GM21447 (cell line): ENCODE results near the gene C1QTNF1.

Experiments used
- ATAC-seq: cut with Tn5 transposase; IDR thresholded peaks from one replicate; pipeline ENCODE4 v1.9.1; 2021; ENCODE audit not compliant: unreplicated experiment

The C1QTNF1 gene

DNA sequence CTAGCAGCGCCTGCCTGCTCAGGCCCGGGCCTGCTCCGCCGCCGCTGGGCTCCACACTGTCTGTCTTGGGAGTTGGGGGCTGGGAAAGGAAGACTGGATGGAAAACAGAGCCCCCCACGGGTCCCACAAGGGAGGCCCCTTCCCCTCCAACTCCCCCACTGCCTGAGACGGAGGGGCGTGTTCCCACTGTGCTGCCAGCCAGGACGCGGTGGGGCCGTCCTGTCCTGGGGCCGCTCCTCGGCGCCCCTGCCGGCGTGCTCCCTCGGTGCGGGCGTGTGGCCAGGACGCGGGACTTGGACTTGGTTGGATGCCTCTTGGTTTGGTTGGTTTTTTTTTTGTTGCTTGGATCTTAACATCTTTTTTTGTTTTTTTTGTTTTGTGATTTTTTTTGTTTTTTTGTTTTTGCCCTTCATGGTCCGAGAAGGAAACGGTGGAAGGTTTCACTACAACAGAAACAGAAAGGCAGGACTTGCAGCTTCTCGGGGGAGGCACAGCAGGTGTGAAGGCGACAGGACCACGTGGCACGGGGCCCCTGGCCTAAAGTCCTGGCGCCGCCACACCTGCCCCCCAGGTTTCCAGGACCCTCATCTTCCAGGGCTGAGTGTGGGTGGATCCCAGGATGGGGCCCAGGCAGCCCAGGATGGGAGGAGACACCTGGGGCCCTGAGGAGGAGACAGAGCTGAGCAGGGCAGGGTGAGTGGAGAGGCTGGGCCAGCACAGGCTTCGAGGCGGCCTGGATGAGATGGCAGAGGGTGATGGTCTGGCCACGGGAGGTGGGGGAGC lies 66.7 kb downstream of the C1QTNF1 start:
- no peak for ATAC-seq

DNA sequence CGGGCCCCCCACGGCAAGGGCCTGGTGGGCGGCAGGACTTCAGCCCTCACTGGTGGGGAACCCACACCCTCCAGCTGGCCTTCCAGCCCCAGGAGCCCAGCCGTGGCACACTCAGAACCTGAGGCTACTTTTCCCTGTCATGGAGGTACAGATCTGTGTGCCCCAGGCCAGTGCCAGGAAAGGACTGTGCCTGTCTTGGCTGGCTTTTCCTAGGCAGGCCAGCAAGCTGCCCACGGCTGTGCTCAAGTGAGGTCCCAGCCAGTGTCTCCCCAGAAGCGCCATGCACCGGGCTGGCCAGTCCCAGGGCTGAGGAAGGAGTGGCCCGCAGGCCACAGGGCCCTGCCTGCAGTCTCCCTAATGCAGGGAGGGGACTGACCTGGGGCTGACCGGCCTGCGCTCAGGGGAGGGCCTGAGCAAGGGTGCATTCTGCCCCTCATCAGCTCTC lies 67.3 kb downstream of the C1QTNF1 start:
- ATAC-seq: no peak

DNA sequence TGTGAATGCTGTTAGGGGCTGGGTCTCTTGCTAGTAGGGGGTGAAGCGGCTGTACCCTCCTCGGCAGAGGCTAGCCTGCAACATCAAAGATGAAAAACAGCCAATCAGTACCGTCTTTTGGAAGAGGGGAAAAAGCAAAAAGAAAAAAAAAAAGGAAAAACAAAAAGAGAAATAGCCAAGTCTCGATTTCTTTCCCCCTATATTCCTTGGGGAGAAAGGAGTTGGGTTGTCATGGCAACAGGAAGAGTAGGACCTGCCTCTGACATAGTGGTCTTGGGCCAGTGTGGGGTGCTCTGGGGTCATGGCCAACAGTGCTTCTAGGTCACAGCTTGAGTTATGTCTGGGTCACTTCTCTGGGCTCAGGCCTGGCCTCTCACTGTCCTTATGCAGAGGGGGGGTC lies 68.6 kb downstream of the C1QTNF1 start:
- ATAC-seq: no peak

DNA sequence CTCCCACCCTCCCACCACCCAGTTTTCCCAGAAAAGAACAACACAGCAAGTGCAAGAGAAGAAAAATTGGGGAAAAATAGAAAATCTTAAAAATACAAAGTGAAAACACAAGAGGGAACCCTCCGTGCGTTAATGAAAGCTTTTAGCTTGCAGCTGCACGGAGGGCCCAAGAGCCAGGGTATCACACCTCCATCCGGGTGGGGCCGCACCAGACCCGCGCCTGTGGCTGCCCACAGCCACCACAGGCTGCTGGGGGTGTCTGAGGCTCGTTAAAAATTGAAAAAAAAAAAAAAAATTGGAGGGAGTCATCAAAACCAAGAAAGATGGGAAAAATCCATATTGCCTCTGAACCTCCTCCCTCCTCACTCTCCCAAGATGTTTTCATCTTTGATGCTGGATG lies 69.3 kb downstream of the C1QTNF1 start:
- ATAC-seq: no peak

DNA sequence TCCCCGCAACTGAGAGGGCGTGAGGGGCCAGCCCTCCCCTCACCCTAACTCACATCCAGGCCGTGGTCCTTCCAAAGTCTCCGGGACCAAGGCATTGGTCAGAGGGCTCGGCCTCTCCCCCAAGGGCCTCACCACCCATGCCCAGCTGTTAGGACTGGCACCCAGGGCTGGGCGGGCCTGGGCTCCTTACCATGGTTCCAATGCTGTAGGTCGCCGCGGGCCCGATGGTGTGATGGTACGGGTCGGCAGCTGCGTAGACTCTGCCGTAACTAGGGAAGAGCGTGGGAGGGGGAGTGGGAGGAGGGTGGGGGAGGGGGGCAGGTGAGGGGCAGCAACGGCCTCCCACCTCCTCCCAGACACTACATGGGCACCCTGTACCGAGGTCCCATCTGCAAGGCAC lies 70.3 kb downstream of the C1QTNF1 start:
- ATAC-seq: no peak

DNA sequence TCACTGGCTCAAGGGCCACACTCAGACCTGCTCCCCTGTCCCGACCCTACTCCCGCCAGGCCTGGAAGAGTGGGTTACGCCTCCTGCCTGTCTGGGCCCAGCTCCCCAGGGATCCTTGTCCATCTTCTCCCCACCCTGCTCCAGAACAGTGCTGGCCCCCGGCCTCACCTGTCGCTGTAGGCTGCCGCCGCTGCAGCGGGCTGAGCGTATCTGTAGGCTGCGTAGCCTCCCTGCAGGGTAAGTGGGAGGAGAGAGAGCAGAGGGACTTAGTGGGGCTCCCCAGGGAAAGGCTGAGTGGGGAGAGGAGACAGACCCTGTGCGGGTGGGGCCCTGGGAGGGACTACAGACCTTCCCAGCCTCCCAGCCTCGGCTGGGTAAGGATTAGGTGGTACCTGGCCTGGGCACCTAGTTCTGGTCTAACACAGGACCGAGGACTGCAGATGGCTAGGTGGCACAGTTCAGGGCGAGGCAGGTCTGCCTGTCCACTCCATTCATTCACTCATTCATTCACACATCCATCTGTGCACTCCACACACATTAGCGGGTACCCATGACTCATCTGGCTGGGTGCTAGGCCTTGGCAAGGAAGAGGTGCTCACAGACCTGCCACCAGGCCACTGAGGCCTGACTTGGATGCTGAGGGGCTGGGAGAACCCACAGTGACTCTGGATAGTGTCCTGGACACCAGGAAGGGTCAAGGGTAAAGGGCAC lies 71.5 kb downstream of the C1QTNF1 start:
- ATAC-seq: no peak

DNA sequence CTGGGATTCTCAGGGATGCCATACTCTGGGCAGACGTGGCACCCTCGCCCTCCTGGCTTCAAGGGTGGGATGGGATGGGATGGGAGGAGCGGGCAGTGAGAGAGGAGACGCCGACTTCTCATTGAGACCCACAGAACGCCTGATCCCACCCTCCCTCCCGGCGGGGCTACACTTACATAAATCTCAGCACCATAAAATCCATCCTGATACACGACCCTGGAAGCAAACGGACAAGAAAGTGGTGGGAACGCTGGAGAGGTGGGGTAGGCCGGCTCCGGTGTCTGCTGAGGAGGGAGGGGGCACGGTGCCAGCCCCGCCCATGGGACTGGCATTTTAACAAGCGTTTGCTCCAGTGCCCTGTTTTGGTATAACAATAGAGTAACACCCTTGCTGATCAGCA lies 72.5 kb downstream of the C1QTNF1 start:
- ATAC-seq: no peak

DNA sequence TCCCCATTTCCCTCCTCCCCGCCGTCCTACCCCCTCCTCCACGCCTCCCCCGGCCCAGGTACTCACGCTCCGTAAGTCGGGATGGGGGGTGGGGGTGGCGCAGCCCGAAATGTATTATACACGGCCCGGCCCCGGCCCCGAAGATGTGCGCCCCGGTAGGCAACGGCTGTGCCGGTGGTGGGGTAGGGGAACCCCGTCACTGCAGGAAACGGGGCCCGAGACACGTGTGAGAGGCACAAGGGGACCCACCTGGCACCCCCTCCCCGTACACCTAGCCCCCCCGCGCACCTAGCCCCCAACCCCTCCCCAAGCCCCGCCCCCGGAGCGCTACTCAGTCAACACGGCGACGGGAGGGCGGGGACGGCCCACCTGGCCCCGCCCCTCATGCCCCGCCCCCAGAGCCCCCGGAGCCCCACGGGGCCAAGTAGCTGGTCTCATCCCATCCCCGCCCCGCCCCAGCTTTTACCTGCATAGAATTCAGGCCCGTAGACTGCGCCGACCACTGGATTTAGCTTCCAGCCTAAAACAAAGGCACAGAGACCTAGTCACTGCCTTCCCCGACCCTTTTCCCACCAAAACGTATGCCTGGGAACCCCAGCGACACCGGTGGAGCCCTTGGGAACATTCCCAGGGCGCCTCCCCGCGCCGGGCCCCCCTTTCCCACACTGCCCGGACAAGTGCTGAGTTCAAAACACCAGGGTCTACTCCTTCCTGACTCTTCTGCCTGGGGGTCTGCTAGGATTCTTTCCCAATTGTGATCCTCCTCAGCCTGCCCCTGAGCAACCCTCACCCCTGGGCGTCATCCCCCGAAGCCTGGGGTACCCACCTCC lies 73.5 kb downstream of the C1QTNF1 start:
- ATAC-seq: no peak

DNA sequence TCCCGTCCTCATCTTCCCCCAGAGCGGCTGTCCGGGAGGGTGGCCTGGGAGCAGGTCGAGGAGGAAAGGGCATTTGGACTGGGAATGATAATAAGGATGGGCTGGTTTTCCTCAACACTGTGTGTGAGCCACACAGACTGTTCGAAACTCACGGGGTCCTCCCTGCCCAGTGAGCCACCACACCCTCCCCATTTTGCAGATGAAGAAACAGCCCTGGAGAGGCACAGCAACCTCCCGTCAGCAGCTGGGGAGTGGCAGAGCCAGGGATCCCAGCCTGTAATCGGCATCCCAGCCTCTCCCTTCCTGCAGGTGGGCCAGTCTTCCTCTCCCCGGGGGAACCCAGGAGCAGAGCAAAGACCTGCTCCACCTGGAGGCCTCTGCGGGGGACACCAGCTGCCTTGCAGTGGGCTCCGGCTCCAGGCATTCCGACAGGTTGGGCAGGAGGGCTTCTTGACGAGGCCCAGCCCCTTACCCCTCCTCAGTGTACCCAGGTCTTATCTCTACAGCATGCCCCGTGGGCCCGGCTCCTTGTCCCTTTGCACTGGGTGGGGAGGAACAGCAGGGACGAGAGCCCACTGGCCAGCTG lies 74.4 kb downstream of the C1QTNF1 start:
- ATAC-seq: no peak
